Liver (tissue), 9 donors: ENCODE data around the gene ZSCAN12. TPM values are rescaled to one million over a fixed set of nuclear protein-coding genes. Genes with fewer than 3 reads are reported as not detected.

Source experiments
- DNase-seq: peaks from one replicate; pipeline ENCODE4 v3.0.0-alpha.2; 2017; ENCODE audit warnings: low spot score
- H3K27ac ChIP-seq, 2 donors: one replicate each; pipeline ENCODE4 v1.7.0; 2013; ENCODE audit warnings: inconsistent platforms in 2 of 2, low read length in 2 of 2, control low read depth in 1 of 2, low read depth in 1 of 2, mild to moderate bottlenecking in 1 of 2
- H3K27me3 ChIP-seq, 4 donors: one replicate each; pipeline versions ENCODE4 v1.6.1 to v1.7.0; 2013; ENCODE audit warnings: low read length in 3 of 4, inconsistent platforms in 1 of 4, mild to moderate bottlenecking in 1 of 4, moderate library complexity in 1 of 4; ENCODE audit not compliant: control insufficient read depth in 4 of 4, insufficient read depth in 4 of 4
- H3K36me3 ChIP-seq, 4 donors: one replicate each; pipeline versions ENCODE4 v1.6.1 to v1.7.0; 2013; ENCODE audit warnings: low read length in 3 of 4, mild to moderate bottlenecking in 3 of 4, low read depth in 1 of 4, moderate library complexity in 1 of 4; ENCODE audit not compliant: control insufficient read depth in 4 of 4, insufficient read depth in 3 of 4
- H3K4me1 ChIP-seq, 4 donors: one replicate each; pipeline versions ENCODE4 v1.6.1 to v1.7.0; 2013; ENCODE audit warnings: low read length in 3 of 4, mild to moderate bottlenecking in 3 of 4, moderate library complexity in 1 of 4; ENCODE audit not compliant: control insufficient read depth in 4 of 4, insufficient read depth in 4 of 4
- H3K4me3 ChIP-seq, 3 donors: one replicate each; pipeline versions ENCODE4 v1.6.1 to v1.7.0; 2013; ENCODE audit warnings: low read length in 3 of 3, control low read depth in 1 of 3, low read depth in 1 of 3, mild to moderate bottlenecking in 1 of 3
- H3K9ac ChIP-seq, 2 donors: one replicate each; pipeline ENCODE4 v1.7.0; 2013; ENCODE audit warnings: low read length in 2 of 2, mild to moderate bottlenecking in 2 of 2, moderate library complexity in 2 of 2, control low read depth in 1 of 2, low read depth in 1 of 2
- H3K9me3 ChIP-seq, 4 donors: one replicate each; pipeline versions ENCODE4 v1.6.1 to v1.7.0; 2013; ENCODE audit warnings: low read length in 3 of 4; ENCODE audit not compliant: control insufficient read depth in 4 of 4
- EGR1 ChIP-seq, 2 donors: IDR thresholded peaks; 2 replicates each; pipeline ENCODE4 v1.6.1; 2016 to 2018; ENCODE audit warnings: antibody characterized with exemption in 2 of 2, low read depth in 2 of 2
- FOXA1 ChIP-seq: IDR thresholded peaks from 2 replicates; pipeline ENCODE4 v1.6.1; 2016; ENCODE audit warnings: antibody characterized with exemption
- FOXA2 ChIP-seq: IDR thresholded peaks from 2 replicates; pipeline ENCODE4 v1.6.1; 2016; ENCODE audit warnings: antibody characterized with exemption
- GABPA ChIP-seq, 2 donors: IDR thresholded peaks in 1 of 2; conservative IDR thresholded peaks in 1 of 2; 2 replicates each; pipeline ENCODE4 v1.6.1; 2016; ENCODE audit warnings: antibody characterized with exemption in 2 of 2, mild to moderate bottlenecking in 1 of 2, moderate library complexity in 1 of 2
- HNF4A ChIP-seq, 2 donors: conservative IDR thresholded peaks; 2 replicates each; pipeline ENCODE4 v1.6.1; 2016; ENCODE audit warnings: antibody characterized with exemption in 2 of 2, mild to moderate bottlenecking in 2 of 2
- HNF4G ChIP-seq: IDR thresholded peaks from 2 replicates; pipeline ENCODE4 v1.6.1; 2016; ENCODE audit warnings: antibody characterized with exemption
- JUND ChIP-seq, 2 donors: IDR thresholded peaks; 2 replicates each; pipeline ENCODE4 v1.6.1; 2016; ENCODE audit warnings: antibody characterized with exemption in 2 of 2
- NR2F2 ChIP-seq: IDR thresholded peaks from 2 replicates; pipeline ENCODE4 v1.6.1; 2016; ENCODE audit warnings: antibody characterized with exemption
- RAD21 ChIP-seq, 2 donors: IDR thresholded peaks; 2 replicates each; pipeline ENCODE4 v1.6.1; 2016; ENCODE audit warnings: antibody characterized with exemption in 2 of 2, mild to moderate bottlenecking in 2 of 2
- RXRA ChIP-seq, 2 donors: IDR thresholded peaks; 2 replicates each; pipeline ENCODE4 v1.6.1; 2017 to 2018; ENCODE audit warnings: antibody characterized with exemption in 2 of 2, mild to moderate bottlenecking in 1 of 2
- SP1 ChIP-seq: IDR thresholded peaks from 2 replicates; pipeline ENCODE4 v1.6.1; 2018; ENCODE audit warnings: antibody characterized with exemption, mild to moderate bottlenecking
- TAF1 ChIP-seq: conservative IDR thresholded peaks from 2 replicates; pipeline ENCODE4 v1.6.1; 2016; ENCODE audit warnings: antibody characterized with exemption, mild to moderate bottlenecking
- WGBS: extraction: QIAGEN DNeasy Blood & Tissue Kit; methylation state at CpG from one replicate; pipeline ENCODE4 v1.1.7; 2013; 5-methylcytosine and 5-hydroxymethylcytosine counted together
- polyA plus RNA-seq, 2 donors: library from polyadenylated mRNA; stranded (reverse) in 1 of 2; unstranded in 1 of 2; fragments of 200-250 nt in 1 of 2; fragments of >200 nt in 1 of 2; fragmentation: Nextera tagmentation in 1 of 2; extraction: Ambion mirVana in 1 of 2; gene quantifications; one replicate each; pipeline versions ENCODE4 v1.2.1 to v1.2.3, GENCODE V29; 2013 to 2015
- total RNA-seq, 2 donors: library from RNA; depleted of rRNA; stranded (reverse); fragments of >200 nt; gene quantifications; one replicate each; pipeline ENCODE4 v1.2.3, GENCODE V29; 2014
- TF ChIP-seq, protein P1 (sequence below): IDR thresholded peaks from 2 replicates; pipeline ENCODE4 v1.6.1; 2016; ENCODE audit warnings: antibody characterized with exemption
- TF ChIP-seq, protein P2 (sequence below): IDR thresholded peaks from 2 replicates; pipeline ENCODE4 v1.6.1; 2016; ENCODE audit warnings: antibody characterized with exemption
- TF ChIP-seq, protein P3 (sequence below): fragments of 150-350 bp; IDR thresholded peaks from 2 replicates; pipeline ENCODE4 v1.5.1; 2017; ENCODE audit warnings: improper control_type of control experiment, low read depth, low read length; ENCODE audit not compliant: missing input control
- TF ChIP-seq, protein P4 (sequence below): IDR thresholded peaks from 2 replicates; pipeline ENCODE4 v1.6.1; 2016; ENCODE audit warnings: antibody characterized with exemption, mild to moderate bottlenecking
- TF ChIP-seq, protein P5 (sequence below): IDR thresholded peaks from 2 replicates; pipeline ENCODE4 v1.6.1; 2016; ENCODE audit warnings: antibody characterized with exemption
- donor health status: healthy.
- donor health status: healthy.
- donor health status: healthy.
- donor health status: healthy.
- donor health status: healthy.

The ZSCAN12 gene
- total and polyA plus RNA-seq, 4 donors = 0.46 to 3.9 (median 2.0) TPM

DNA sequence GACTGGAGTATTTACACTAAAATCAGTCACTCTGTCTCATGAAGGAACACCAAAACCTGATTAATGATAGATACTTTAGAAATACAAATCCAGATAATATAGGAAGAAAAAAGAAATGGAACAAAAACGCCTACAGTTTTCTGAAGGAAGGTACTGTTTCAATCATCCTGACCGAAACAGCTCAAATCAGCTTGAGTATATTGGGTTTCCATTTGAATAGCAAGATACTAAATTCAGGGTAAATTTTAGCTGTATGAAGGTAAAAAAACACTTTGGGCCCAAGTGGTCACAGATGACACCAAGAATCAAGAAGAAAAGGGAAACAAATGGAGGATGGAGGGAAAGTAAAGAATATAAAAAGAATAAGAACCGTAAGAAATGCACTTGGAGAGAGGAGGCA, 36.9 kb upstream of the ZSCAN12 start:
- DNase-seq = no peak
- Histone ChIP-seq H3K4me1 (no peaks in the 10 kb centered on the region), H3K9ac (no peak overlapping the region), H3K36me3 (no peaks in the 10 kb centered on the region), H3K27me3 (peaks cover 0 to 2% (median 0%) of the 10 kb centered on the region in 4 donors), H3K27ac (no peak overlapping the region), H3K4me3 (no peak overlapping the region), H3K9me3 (no peaks in the 10 kb centered on the region)
- 84% methylated on average over 3 of the region's 3 CpGs for whole genome bisulfite sequencing
- TF ChIP-seq SP1 = no peak
- no peak for TF ChIP-seq EGR1 (IDR thresholded peaks at IDR 0.05; ENCODE audit: low read depth in 2 of 2)
- no peak for TF ChIP-seq HNF4A (conservative IDR thresholded peaks at IDR 0.05)
- TF ChIP-seq JUND (IDR thresholded peaks at IDR 0.05) = no peak
- TF ChIP-seq, protein P1, sequence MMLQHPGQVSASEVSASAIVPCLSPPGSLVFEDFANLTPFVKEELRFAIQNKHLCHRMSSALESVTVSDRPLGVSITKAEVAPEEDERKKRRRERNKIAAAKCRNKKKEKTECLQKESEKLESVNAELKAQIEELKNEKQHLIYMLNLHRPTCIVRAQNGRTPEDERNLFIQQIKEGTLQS = no peak
- no peak for TF ChIP-seq FOXA1
- TF ChIP-seq, protein P2, sequence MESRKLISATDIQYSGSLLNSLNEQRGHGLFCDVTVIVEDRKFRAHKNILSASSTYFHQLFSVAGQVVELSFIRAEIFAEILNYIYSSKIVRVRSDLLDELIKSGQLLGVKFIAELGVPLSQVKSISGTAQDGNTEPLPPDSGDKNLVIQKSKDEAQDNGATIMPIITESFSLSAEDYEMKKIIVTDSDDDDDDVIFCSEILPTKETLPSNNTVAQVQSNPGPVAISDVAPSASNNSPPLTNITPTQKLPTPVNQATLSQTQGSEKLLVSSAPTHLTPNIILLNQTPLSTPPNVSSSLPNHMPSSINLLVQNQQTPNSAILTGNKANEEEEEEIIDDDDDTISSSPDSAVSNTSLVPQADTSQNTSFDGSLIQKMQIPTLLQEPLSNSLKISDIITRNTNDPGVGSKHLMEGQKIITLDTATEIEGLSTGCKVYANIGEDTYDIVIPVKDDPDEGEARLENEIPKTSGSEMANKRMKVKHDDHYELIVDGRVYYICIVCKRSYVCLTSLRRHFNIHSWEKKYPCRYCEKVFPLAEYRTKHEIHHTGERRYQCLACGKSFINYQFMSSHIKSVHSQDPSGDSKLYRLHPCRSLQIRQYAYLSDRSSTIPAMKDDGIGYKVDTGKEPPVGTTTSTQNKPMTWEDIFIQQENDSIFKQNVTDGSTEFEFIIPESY = no peak
- TF ChIP-seq, protein P3, sequence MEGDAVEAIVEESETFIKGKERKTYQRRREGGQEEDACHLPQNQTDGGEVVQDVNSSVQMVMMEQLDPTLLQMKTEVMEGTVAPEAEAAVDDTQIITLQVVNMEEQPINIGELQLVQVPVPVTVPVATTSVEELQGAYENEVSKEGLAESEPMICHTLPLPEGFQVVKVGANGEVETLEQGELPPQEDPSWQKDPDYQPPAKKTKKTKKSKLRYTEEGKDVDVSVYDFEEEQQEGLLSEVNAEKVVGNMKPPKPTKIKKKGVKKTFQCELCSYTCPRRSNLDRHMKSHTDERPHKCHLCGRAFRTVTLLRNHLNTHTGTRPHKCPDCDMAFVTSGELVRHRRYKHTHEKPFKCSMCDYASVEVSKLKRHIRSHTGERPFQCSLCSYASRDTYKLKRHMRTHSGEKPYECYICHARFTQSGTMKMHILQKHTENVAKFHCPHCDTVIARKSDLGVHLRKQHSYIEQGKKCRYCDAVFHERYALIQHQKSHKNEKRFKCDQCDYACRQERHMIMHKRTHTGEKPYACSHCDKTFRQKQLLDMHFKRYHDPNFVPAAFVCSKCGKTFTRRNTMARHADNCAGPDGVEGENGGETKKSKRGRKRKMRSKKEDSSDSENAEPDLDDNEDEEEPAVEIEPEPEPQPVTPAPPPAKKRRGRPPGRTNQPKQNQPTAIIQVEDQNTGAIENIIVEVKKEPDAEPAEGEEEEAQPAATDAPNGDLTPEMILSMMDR = no peak
- TF ChIP-seq, protein P4, sequence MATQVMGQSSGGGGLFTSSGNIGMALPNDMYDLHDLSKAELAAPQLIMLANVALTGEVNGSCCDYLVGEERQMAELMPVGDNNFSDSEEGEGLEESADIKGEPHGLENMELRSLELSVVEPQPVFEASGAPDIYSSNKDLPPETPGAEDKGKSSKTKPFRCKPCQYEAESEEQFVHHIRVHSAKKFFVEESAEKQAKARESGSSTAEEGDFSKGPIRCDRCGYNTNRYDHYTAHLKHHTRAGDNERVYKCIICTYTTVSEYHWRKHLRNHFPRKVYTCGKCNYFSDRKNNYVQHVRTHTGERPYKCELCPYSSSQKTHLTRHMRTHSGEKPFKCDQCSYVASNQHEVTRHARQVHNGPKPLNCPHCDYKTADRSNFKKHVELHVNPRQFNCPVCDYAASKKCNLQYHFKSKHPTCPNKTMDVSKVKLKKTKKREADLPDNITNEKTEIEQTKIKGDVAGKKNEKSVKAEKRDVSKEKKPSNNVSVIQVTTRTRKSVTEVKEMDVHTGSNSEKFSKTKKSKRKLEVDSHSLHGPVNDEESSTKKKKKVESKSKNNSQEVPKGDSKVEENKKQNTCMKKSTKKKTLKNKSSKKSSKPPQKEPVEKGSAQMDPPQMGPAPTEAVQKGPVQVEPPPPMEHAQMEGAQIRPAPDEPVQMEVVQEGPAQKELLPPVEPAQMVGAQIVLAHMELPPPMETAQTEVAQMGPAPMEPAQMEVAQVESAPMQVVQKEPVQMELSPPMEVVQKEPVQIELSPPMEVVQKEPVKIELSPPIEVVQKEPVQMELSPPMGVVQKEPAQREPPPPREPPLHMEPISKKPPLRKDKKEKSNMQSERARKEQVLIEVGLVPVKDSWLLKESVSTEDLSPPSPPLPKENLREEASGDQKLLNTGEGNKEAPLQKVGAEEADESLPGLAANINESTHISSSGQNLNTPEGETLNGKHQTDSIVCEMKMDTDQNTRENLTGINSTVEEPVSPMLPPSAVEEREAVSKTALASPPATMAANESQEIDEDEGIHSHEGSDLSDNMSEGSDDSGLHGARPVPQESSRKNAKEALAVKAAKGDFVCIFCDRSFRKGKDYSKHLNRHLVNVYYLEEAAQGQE = no peak

DNA sequence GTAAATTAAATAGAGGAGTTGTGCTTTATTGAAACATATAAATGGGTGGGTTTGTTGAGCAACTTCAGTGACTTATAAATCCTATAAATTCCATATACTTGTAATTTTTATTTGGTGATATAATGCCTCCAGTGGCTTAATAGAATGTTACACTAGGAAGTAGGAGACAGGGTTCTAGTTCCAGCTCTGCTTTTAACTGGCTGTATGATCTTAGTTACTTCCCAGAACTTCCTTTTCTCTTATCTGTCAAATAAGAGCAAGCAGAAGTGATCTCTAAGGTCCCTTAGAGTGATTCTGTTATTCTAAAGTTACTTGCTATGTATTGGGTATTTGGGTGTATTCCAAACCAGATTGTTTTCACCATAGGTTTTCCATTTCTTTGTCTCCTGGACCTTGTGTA, 33.6 kb upstream of the ZSCAN12 start:
- TF ChIP-seq, protein P5, sequence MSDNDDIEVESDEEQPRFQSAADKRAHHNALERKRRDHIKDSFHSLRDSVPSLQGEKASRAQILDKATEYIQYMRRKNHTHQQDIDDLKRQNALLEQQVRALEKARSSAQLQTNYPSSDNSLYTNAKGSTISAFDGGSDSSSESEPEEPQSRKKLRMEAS = no peak
- TF ChIP-seq, protein P3 = no peak
- no peak for TF ChIP-seq RAD21 (IDR thresholded peaks at IDR 0.05)
- no peak for TF ChIP-seq FOXA1
- TF ChIP-seq GABPA (IDR thresholded peaks at IDR 0.05 in 1 of 2, conservative IDR thresholded peaks at IDR 0.05 in 1 of 2) = no peak
- no peak for TF ChIP-seq TAF1
- TF ChIP-seq EGR1 (IDR thresholded peaks at IDR 0.05; ENCODE audit: low read depth in 2 of 2) = no peak
- TF ChIP-seq NR2F2 = no peak
- no peak for TF ChIP-seq RXRA (IDR thresholded peaks at IDR 0.05)
- no peak for TF ChIP-seq JUND (IDR thresholded peaks at IDR 0.05)
- no peak for TF ChIP-seq FOXA2
- TF ChIP-seq HNF4G = no peak
- TF ChIP-seq, protein P4 = no peak
- TF ChIP-seq, protein P1 = no peak
- Histone ChIP-seq H3K9ac (no peak overlapping the region), H3K27me3 (no peaks in the 10 kb centered on the region), H3K36me3 (no peaks in the 10 kb centered on the region), H3K4me3 (no peak overlapping the region), H3K4me1 (no peaks in the 10 kb centered on the region), H3K9me3 (no peaks in the 10 kb centered on the region), H3K27ac (no peak overlapping the region)
- no peak for DNase-seq
